A549 (cell line): ENCODE results near the gene ABCF3.

Source experiments
- CHD4 ChIP-seq: fragments of 200-600 bp; sonication (generic); IDR thresholded peaks from 2 replicates; pipeline ENCODE4 v1.6.1; 2016; ENCODE audit warnings: antibody characterized with exemption, mild to moderate bottlenecking, borderline replicate concordance
- CTCF ChIP-seq: fragments of >200 bp; sonication (Bioruptor Twin); formaldehyde crosslinking; IDR thresholded peaks from 3 replicates; pipeline ENCODE4 v1.5.1; 2016

GRCh38 chr3:184211718-184212117, 25.7 kb downstream of the ABCF3 start:
- no peak for TF ChIP-seq CTCF
- TF ChIP-seq CHD4, result no peak
